GF-D8 (cell line): ENCODE results near the gene PSMB7.

ENCODE experiments used
- DNase-seq: peaks from one replicate; lab custom pipeline; 2025; lab: John Stamatoyannopoulos, UW

PSMB7 gene

DNA sequence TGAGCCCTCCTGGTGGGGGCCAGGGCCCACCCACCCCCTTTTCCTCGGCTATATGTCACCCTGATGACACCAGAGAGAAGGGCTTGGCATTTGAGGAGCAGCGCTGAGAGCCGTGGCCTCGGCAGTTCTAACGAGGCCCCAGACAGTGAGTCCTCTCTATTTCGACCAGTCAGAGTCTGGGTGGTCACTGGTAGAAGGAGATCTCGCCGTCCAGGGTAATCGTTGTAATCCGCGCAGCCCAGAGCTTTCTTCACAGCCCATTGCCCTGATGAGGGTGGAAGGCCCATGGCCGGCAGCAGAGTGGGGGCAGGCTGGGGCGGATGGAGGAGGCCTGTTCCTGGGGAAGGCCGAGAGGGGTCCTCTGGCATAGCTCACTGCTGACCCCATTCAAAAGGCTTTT is 70.2 kb downstream of the PSMB7 start:
- no peak for DNase-seq

- DNase-seq, result no peak
Observed at GRCh38 chr9:124344291-124345050, 70.8 kb downstream of the PSMB7 start.

GRCh38 chr9:124343533-124344290 is 71.5 kb downstream of the PSMB7 start:
- no peak for DNase-seq

GRCh38 chr9:124342776-124343485 is 72.3 kb downstream of the PSMB7 start:
- DNase-seq, result no peak

GRCh38 chr9:124342402-124342775 is 72.9 kb downstream of the PSMB7 start:
- DNase-seq, result no peak

- no peak for DNase-seq
Observed at GRCh38 chr9:124341455-124342170, 73.6 kb downstream of the PSMB7 start.

DNA sequence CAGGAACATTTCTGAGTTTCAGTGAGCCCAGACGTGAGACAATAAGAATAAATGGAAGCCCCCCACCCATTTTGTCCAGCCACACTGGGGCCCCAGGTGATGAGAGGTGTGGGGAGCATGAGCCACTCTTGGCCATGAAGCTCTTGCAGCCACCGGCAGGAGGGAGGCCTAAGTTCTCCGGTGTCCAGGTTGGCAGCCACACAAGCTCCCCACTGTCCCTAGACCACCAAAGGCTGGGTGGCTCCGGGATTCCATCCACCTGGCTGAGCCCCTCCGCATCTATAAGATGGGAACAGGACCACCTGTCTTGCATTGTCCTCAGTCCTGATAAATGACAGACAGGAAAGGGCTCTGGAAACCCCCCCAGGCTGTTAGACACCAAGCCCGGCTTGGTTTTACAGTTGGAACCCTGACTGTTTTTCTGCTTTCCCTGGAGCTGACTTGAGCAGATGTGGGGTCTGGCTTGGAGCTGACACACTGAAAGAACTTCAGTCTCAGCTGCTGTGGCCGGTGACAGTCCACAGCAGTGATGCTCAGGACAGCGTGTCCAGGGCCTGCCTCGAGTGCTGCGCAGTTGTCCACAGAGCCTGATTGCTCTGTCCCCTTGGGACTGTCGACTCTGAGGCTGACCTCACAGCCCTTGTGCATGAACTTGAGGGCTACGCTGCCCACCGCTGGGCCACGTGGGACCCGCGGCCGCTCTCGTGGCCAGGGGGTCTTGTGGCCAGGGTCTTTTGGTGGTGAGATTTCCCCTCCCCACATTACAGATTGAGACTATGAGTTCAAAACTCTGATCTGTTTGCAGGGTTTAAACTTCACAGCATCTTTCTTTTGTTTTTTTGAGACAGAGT is 74.8 kb downstream of the PSMB7 start:
- DNase-seq, result no peak

DNA sequence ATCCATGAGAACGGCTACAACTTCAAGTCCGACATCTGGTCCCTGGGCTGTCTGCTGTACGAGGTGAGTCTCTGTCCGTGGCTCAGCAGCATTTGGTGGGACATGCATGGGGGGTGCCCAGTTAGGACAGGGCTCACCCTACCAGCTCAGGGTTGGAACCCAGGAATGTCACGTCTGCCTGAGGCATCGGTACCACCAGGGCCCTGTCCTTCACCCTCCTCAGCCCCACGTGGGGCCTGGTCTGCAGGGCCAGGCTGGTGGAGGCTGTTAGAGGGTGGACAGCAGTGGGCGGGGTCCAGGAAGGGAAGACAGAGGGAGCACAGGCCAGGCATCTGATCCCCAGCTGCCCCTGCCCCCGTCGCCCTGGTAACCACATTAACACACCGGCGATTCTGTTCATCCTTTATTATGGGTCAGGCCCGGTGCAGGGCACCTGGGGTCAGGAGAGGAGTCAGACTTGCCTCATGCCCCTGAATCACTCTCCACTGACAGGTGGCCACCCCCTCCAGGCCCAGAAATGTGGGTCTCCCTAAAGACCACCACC is 75.6 kb downstream of the PSMB7 start:
- DNase-seq, result no peak

GRCh38 chr9:124337562-124337961 is 77.7 kb downstream of the PSMB7 start:
- DNase-seq, result no peak

GRCh38 chr9:124335320-124335707 is 79.9 kb downstream of the PSMB7 start:
- no peak for DNase-seq

DNA sequence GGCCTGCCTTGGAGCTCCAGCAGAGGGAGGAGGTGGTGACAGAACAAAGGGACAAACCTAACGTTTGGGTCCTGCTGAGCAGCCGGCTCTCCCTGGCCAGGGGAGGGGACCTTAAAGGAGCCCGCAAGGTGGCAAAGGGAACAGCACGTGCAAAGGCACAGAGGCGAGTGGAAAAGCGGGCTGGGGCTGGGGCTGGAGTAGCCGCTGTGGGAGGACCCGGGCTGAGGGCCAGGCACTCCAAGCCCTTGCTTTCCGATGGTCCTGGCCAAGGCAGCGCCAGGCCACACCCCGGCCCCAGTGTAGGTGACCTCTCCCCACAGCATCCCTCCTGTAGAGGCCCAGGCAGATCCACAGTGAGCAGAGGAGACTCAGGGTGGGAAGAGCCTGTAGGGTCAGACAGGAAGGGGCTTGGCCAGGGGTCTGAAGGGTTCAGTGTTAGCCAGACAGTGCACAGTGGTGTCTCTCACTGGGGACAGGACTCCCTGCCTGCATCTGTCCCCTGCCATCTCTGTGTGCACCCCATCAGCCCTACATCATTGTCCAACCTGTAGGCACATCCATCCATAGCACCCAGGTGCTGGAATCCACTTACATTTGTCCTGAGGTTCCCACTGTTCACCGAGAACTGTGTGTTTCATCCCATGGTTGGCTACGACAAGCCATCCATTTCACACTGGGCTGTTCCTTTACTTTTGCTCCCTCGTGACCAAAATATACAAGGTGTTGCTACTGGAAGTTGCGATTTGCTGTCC is 80.5 kb downstream of the PSMB7 start:
- no peak for DNase-seq

DNA sequence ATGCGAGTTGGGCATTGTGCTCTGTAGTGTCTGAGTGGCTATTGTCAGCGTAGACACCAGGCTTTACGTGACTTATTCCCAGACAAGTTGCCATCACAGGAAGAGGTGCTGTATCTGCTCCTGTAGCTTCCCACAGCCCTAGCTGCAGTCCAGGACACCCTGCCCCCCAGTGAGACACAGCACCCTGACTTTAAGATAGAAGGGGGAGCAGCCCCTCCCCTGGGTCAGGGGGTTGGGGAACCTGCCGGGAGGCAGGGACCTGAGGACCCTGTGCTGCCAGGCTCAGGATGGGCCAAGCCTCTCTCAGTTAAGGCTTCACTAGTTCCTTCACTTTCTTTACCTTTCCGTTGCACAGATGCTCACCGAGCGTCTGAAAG is 82.1 kb downstream of the PSMB7 start:
- no peak for DNase-seq

DNA sequence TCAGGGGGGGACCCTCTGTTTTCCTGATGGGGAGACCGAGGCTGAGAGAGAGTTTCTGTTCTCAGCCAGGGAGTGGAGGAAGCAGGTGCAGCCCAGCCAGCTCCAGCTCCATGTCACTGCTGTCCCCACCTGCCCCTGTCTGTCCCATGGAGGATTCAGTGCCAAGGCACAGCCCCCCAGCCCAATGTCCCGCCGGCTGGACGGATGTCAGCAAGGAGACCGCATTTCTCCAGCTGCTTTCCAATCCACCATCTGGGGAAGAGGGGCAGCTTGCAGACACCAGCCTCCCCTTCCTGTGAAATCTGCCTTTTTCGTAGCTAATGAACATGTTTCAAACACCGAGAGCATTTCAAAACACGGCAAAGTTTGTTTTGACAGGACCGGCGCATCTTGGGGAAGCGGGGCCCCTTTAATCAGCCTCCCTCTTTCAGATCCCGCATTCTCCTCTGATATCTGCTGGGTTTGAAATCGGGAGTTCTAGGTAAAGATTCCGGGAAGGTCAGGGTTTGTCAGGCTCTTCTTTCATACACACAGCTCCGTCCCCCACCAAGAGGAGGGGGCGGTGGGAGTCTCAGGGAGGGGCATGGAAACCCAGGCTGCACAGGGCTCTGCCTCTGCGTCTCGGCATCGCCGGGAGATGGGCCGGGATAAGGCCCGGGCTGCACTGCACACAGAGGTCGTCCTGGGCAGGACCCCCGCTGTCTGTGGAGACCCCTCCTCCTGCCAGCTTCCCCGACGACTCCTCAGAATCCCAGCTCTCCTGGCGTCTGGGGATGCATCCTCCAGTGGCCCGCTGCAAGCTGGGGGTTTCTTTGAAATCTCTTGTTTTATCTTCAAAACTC is 82.7 kb downstream of the PSMB7 start:
- DNase-seq, result no peak

GRCh38 chr9:124331580-124331979 is 83.7 kb downstream of the PSMB7 start:
- DNase-seq, result no peak

DNA sequence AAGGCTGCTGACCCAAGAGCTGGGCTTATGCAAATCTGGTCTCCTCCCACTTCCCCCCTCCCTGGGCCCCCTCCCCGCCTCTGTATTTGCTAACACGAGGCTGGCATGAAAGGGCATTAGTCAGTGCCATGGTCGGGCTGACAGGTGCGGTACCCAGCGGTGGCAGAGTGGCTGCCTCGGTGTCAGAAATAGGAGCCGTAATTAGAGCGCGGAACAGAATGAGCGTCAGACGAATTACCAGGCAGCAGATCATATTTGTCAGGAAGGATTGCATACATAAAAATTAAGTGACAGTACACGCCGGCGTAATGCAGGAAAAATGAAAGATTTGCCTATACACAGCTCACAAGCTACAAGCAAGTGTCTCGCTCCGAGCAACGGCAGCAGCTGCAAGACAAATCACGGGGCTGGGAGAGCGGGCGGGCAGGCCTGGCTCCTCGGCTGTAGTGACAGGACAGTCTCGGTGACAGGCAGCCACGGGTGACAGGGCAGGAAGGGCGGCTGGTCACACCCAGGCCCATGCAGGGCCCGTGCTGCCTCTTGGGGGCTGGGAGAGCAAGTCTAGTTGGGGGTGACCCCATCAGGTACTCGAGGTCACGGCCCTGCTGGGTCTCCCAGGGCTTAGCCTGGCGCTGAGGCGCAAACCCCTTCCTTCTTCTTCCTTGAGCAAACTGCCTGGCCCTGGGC is 85.1 kb downstream of the PSMB7 start:
- no peak for DNase-seq

GRCh38 chr9:124329206-124329792 is 85.9 kb downstream of the PSMB7 start:
- DNase-seq, result no peak

GRCh38 chr9:124328285-124328684 is 87.0 kb downstream of the PSMB7 start:
- no peak for DNase-seq

DNA sequence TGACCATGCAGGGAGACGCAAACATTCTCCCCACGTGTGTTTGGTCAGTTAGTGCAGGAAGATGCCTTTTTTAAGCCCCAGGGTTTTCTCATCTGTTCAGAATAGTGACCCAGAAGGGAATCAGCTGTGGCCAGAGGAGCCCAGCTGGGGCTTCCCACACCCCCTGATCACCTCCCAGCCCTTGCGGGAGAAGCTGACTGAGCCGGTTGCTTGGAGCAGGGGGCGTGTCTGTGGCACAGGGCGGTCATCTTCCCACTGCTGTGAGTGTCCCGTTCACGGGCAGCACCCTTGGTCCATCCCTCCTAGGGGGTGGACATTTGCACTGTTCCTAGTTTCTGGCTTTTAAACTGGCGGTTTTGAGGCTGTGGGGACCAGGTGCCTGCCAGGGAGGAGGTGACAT is 87.8 kb downstream of the PSMB7 start:
- DNase-seq, result no peak
